Vagina (tissue), 2 donors: ENCODE results near the gene SUGP2.

Experiments
- POLR2A ChIP-seq, 2 donors: fragments of 450-650 bp; IDR thresholded peaks; one replicate each; pipeline ENCODE4 v1.6.1; 2017; ENCODE audit warnings: antibody characterized with exemption in 2 of 2, mild to moderate bottlenecking in 2 of 2, moderate library complexity in 2 of 2
- TF ChIP-seq, protein P1 (sequence below), 3 experiments: fragments of 450-650 bp in 2 of 3; fragments of 200-600 bp in 1 of 3; sonication (generic) in 1 of 3; IDR thresholded peaks; one replicate each; pipeline ENCODE4 v1.5.1; 2017 to 2019; ENCODE audit warnings: antibody characterized with exemption in 3 of 3, mild to moderate bottlenecking in 2 of 3, moderate library complexity in 2 of 3

DNA sequence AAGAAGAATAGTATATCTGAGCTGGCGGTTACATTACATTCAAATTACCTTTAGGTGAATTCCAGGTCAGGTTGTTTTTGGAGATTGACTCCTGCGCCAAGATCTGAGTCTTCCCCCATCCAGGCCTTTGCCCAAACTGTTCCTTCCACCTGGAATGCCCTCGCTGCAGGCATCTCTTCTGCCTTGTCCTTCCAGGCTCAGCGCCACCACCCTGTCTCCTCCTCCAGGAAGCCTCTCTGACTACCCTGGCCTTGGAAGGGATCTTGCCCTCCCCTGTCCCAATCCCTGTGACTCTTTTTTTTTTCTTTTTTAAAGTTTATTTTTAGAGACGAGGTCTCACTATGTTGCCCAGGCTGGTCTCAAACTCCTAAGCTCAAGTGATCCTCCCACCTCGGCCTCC lies 90.6 kb downstream of the SUGP2 start:
- TF ChIP-seq, protein P1, sequence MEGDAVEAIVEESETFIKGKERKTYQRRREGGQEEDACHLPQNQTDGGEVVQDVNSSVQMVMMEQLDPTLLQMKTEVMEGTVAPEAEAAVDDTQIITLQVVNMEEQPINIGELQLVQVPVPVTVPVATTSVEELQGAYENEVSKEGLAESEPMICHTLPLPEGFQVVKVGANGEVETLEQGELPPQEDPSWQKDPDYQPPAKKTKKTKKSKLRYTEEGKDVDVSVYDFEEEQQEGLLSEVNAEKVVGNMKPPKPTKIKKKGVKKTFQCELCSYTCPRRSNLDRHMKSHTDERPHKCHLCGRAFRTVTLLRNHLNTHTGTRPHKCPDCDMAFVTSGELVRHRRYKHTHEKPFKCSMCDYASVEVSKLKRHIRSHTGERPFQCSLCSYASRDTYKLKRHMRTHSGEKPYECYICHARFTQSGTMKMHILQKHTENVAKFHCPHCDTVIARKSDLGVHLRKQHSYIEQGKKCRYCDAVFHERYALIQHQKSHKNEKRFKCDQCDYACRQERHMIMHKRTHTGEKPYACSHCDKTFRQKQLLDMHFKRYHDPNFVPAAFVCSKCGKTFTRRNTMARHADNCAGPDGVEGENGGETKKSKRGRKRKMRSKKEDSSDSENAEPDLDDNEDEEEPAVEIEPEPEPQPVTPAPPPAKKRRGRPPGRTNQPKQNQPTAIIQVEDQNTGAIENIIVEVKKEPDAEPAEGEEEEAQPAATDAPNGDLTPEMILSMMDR (IDR thresholded peaks at IDR 0.05): no peak
- TF ChIP-seq POLR2A (IDR thresholded peaks at IDR 0.05): no peak
